GM21619 (cell line): ENCODE data around the gene ARTN.

ENCODE experiments used
- ATAC-seq: cut with Tn5 transposase; IDR thresholded peaks from one replicate; pipeline ENCODE4 v1.9.1; 2021; ENCODE audit not compliant: unreplicated experiment

ARTN gene

DNA sequence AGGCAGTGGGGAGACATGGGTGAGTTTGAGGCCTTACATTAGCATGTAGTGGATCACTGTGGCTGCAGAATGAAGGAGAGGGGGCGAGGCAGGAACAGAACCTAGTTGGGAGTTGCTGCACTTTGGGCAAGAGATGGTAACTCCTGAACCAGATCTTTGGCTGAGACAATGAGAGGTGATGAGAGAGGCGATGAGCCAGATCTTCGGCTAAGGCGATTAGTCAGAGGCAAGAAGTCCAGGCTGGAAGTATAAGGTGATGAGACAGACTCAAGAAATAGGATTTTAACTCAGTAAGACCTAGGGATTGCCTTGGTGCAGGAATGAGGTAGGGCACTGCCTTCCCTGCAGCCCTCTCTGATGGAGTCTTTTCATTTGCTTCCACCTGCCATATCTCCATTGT lies 9.1 kb upstream of the ARTN start:
- ATAC-seq: no peak

DNA sequence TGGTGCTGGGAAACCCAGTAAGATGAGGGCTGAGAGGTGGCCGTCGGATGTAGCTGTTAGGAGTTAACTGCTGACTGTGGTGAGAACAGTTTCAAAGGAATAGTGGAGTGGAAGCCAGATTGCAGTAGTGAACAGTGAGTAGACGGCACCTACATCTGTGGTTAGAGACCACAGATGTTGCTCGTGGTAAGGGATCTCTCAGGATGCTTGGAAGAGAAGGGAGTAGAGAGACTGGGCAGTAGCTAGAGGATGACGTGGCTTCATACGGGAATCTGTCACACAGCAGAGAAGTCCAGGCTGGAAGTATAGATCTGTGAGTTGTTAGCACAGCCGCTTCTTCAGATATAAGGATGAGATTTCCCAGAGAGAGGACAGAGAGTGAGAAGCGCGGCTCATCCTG lies 7.8 kb upstream of the ARTN start:
- ATAC-seq: no peak

DNA sequence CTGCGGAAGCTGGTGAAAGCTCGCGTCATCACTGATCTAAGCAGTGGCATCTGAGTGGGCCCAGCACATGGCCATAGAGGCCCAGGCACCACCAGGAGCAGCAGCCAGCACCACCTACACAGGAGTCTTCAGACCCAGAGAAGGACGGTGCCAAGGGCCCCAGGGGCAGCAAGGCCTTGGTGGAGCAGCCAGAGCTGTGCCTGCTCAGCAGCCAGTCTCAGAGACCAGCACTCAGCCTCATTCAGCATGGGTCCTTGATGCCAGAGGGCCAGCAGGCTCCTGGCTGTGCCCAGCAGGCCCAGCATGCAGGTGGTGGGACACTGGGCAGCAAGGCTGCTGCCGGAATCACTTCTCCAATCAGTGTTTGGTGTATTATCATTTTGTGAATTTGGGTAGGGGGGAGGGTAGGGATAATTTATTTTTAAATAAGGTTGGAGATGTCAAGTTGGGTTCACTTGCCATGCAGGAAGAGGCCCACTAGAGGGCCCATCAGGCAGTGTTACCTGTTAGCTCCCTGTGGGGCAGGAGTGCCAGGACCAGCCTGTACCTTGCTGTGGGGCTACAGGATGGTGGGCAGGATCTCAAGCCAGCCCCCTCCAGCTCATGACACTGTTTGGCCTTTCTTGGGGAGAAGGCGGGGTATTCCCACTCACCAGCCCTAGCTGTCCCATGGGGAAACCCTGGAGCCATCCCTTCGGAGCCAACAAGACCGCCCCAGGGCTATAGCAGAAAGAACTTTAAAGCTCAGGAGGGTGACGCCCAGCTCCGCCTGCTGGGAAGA lies 3.2 kb upstream of the ARTN start:
- no peak for ATAC-seq

DNA sequence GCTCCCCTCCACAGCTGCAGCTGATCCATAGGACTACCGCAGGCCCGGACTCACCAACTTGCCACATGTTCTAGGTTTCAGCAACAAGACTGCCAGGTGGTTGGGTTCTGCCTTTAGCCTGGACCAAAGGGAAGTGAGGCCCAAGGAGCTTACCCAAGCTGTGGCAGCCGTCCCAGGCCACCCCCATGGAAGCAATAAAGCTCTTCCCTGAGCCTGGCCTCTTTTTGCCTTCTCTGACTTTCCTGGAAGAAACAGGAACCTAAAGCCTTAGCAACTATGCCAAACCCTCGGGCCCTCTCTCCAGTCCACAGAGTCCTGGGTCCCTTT lies 2.7 kb upstream of the ARTN start:
- ATAC-seq: no peak

DNA sequence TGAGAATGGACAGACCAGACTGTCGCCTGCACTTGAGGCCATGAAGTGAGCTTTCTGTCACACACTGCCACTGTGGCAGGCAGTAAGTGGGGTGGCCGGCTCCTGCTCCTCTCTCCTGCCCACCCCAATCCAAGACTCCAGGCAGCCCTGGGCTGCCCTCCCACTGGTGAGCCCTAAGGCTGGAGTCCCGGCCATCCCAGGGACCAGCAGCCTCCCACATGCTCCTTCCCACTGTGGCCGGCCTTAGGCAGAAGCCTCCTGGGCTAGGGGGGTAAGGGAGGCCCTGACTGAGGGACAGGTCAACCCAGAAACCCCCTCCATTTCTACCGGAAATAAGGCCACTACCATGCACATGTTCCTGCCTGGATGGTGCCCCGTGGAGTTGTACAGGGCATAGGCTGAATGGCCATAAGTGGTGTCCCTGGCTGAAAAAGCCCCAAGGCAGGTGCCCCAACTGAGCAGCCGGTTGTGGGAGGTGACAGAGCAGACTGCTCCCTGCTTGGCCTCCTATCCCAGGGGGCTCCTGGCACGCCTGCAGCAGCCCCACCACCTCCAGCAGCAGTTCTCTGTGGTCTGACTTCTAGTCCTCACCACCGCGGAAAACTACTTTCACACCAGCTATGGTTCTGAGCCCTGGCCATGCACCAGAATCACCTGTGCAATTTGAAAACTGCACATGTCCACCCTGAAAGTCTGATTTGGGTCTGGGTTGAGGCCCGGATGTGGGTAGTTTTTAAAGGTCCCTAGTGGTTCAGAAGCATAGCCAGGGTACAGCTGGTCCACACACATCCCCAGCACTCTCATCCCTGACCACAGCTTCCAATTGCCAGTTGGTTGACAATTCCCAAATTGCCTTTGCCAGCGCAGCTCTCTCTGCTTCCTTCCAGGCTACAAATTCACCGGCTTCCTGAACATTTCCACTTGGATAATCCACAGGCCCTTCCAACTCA lies 1.6 kb upstream of the ARTN start:
- ATAC-seq: no peak

DNA sequence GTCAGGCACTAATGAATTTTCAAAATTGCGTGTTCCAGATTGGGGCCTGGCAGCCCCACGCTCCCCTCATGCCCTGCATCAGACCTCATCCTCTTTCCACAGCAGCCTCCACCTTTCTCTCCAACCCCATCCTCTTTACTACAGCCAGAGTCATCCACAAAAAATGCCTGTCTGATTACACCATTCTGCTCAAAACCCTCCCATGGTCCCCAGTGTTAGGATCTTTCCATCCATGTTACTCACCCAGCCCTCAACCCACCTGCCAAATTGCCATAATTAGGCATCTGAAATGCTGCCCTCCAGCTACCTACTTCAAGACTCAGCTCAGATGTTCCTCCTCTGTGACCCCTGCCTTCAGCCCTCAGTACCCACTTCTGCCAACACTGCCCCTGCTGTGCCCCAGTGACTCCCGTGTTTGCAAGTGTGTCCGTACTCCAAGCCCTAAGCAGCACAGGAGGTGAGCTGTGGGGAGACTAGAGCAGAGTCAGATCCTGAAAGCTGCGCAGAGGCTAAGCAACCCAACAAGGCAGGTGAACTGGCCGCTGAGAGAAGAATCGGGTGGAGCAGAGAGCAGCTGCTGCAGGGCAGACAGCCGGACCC lies 715 bp upstream of the ARTN start:
- ATAC-seq: no peak

DNA sequence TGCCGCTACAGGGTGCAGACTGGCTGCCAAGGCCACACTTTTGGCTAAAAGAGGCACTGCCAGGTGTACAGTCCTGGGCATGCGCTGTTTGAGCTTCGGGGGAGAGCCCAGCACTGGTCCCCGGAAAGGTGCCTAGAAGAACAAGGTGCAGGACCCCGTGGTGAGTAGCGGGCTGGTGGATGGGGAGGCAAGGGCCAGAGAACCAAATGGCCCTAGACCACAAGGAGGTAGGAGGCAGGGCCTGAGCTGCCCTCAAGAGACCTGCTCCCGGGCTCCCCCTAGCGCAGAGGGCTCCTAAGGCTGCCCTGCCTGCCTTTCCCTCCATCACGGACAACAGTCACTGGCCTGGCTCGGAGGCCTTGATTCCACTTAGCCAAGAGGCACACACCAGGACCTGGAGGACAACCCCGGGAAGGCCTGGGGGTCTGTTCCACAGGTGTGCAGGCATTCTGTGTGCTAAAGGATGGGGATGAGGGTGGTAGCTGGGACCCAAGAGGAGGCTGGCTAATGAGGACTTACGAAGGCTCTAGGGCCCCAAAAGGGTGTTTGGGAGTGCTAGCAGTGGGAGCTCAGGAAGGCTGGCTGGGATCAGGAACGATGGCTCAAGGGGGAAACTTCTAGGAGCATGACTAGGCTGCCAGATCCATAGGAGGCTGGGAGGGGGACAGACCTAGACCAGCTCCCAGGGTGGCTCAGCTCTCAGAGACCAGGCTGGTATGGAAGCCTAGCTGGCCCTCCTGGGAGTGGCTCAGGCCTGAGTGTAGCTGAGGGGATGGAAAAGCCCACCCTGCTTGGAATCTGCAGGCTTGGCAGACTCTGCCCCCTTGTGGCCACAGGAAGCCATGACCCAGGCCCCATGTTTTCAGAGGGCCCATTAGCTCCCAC lies 742 bp downstream of the ARTN start:
- ATAC-seq: no peak

DNA sequence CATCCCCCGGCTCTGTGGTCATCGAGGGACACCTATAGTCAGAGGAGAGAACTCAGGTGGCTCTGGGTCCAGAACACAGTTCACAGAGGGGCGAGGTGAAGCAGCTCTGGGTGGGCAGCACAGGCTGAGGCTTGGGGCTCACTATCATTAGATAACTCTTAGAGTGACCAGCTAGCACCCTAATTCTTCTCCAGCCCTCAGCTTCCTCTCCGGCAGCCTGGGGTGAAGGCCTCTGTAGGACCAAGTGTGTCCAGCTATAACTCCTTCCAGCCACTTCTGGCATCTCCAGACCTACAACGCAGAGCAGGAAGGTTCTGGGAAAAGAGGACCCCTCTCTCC lies 1.4 kb downstream of the ARTN start:
- no peak for ATAC-seq

DNA sequence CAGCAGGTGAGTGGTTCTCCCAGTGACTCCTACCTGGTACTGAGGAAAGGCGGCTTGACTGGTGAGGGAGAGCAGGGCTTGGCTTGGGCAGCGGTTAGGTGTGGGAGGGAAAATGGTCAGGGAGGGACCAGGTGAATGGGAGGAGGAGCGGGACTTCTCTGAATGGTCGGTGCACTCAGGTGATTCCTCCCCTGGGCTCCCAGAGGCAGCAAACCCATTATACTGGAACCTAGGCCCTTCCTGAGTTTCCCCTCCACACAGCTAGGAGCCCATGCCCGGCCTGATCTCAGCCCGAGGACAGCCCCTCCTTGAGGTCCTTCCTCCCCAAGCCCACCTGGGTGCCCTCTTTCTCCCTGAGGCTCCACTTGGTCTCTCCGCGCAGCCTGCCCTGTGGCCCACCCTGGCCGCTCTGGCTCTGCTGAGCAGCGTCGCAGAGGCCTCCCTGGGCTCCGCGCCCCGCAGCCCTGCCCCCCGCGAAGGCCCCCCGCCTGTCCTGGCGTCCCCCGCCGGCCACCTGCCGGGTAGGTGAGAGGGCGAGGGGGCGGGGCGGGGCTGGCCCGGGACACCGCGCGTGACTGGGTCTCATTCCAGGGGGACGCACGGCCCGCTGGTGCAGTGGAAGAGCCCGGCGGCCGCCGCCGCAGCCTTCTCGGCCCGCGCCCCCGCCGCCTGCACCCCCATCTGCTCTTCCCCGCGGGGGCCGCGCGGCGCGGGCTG lies 2.3 kb downstream of the ARTN start:
- ATAC-seq: no peak

DNA sequence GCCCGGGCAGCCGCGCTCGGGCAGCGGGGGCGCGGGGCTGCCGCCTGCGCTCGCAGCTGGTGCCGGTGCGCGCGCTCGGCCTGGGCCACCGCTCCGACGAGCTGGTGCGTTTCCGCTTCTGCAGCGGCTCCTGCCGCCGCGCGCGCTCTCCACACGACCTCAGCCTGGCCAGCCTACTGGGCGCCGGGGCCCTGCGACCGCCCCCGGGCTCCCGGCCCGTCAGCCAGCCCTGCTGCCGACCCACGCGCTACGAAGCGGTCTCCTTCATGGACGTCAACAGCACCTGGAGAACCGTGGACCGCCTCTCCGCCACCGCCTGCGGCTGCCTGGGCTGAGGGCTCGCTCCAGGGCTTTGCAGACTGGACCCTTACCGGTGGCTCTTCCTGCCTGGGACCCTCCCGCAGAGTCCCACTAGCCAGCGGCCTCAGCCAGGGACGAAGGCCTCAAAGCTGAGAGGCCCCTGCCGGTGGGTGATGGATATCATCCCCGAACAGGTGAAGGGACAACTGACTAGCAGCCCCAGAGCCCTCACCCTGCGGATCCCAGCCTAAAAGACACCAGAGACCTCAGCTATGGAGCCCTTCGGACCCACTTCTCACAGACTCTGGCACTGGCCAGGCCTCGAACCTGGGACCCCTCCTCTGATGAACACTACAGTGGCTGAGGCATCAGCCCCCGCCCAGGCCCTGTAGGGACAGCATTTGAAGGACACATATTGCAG lies 3.0 kb downstream of the ARTN start:
- no peak for ATAC-seq

DNA sequence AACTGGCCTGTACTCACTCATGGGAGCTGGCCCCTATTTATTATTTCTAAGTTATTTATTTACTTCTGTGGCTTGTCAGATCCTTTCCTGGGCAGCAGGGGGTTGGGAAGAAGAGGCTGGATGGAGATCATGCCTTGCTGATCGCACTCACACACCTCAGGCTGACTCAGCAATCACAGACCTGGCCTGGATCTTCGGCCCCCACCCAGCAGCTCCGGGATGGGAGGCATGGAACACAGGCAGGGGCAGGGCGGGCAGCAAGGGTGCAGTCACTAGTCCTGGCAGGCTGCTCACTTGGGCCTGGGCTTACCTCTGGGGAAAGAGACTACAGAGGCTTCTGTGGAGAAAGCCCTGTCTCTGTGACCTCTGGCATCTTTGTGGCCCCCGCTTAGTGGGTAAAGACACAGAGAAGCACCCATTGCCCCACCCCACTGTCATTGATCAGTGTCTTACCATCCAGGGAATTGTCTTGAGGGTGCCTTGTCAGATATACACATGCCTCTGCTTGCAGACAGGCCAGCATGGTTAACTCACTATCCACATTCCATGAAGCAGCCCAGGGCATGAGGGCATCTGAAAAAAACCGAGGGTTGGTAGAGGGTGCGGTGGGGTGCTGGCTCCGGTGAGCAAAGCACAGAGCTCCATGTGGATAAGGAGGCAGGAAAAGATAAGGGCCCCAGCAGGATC lies 3.7 kb downstream of the ARTN start:
- no peak for ATAC-seq

DNA sequence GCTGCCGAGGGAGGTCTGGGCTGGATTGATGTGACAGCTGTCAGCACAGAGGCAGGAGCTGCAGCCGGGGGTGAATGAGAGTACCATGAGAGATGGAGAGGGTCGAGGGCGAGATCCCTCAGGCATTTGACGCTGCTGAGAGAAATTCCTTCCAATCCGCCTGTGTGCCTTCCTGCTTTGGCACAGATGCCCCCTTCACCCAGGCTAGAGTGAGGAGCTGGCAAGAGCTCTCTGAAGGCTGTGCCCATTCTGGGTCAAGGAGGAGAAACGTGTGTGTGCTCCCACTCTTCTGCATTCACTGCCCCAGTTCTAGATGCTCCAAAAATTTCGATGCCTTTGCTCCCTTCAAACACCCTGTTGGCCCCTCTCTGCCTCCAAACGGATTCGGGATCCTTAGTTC lies 4.8 kb downstream of the ARTN start:
- no peak for ATAC-seq

DNA sequence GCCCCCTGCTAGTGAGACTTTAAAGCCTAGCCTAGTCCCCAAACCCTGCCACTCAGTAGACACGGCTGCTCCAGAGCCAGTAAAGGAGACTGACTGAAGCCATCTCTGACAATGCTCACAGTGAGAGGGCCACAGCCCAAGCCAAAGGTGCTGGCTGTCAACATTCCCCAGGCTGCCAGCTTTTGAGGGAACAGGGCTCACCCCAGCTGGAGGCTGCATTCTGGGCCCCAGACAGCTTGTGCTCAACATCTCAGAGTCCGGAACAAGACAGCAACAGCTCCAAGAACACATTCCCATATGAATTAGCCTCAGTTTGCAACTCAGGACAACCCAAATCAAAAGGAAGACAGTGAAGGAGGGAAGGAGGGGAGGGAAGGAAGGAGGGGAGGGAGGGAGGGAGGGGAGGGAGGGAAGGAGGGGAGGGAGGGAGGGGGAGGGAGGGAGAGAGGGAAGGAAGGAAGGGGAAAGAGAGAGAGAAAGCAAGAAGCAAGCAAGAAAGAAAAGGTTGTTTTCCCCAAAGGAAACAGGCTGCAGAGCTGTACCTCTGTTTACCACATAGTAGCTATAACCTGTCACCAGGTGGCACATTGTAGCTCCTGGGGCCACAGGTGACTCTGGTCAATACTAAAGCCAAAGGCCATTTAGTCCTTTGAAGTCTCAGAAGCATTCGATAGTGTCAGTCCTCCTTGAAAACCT lies 5.4 kb downstream of the ARTN start:
- no peak for ATAC-seq

DNA sequence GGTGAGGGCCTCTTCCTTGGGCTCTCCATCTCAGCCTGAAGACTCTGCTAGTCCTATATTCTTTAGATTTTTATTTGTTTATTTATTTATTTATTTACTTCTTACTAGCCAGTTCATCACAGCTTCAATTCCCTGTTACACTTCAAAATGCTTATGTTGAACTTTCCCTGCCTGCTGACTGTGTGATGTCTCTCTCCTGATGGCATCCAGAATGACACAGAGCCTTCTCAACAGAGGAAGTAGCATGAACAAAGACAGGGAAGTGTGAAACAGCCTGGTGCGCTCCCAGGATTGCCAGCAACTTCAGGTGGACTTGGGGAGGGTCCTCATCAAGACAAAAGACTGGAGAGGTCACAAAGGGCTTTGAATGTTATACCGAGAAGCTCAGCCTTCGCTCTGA lies 8.8 kb downstream of the ARTN start:
- no peak for ATAC-seq

DNA sequence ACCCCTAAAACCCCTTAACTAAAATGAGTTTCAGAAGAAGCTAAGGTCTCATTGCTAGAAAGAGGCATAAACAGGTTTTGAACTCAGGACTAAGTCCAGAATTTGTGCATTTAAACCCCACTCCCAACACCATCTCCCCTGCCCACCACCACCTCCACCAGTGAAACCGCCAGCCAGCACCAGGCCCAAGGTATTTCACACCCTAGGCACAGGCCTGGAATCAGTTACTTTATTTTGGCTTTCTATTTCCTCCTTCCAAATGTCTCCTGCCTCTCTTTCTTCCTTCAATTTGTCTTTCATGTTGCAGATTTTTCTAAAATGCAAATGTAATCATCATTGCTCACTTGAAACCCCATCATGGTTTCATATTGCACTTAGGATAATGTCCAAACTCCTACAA lies 11.3 kb downstream of the ARTN start:
- ATAC-seq: no peak

DNA sequence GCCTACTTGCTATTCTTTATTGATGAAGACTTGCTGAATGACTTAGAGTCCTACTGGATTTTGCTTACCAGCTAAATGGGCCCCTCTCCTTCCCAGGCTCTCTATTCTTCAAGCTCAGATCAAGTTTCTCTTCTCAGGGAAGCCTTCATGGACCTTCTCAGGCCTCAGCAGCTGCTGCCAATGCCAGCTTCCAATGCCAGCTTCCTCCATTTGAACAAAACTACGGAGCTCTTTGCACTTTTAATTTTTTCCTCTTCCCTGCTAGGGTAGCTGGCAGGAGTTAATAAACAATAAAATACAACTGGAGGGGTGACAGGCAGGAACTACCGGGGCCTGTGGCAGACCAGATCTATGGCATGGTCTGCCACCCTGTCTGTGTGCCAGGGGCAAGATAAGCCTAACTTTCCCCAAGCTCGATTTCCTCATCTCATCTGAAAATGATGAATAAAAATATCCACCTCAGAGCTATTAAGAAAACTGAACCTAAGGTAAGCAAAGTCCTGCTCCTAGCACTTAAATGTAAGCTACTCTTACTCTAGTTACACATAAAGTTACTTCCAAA lies 12.2 kb downstream of the ARTN start:
- no peak for ATAC-seq

DNA sequence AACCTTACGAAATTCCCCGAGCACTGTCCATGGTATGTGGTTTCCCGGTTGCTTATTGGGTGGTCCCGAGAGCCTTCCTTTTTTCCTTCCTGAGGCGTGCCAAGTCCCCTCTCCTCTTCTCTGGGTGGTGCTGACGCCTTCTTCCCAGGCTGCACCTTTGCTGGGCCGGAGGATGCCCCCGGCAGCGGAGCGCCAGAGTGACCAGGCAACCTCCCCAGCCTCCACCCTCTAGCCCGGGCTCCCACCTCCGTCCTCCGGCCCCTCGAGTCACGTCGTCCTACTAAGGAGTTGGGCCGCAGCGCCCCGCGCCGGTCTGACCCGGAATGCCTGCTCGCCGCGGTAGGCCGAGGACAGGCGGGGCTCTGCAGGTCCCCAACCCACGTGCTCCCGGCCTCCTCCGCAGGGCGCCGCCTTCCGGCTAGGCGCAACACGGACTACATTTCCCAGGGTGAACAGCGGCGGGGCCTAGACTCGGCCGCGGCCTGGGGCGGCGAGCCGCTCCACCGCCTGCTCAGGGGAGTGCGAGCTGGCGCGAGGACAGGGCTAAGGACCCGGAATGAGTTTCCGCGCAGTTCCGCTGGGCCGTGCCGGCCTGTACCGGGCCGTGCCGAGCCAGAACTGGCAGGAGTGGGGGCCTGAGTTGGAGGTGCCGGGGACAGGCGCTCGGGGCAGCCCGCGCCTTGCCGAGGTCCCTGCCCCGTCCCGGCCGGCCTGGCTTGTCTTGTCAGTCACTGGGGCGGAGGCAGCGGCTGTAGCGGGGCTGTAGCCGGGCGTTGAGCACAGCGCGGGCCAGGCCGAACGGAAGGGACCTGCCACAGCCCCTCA lies 12.8 kb downstream of the ARTN start, which contains the start of gene IPO13:
IPO13 (plus strand) TSS at position 715 of the 825 bp plus-strand sequence. CDS start 651 bp downstream, outside the sequence.
- peak; percentile 92 for ATAC-seq
